Measurements from ENCODE around the gene TMPRSS11E. TPM values are rescaled to one million over a fixed set of nuclear protein-coding genes. Genes with fewer than 3 reads are reported as not detected.

The TMPRSS11E gene, protein sequence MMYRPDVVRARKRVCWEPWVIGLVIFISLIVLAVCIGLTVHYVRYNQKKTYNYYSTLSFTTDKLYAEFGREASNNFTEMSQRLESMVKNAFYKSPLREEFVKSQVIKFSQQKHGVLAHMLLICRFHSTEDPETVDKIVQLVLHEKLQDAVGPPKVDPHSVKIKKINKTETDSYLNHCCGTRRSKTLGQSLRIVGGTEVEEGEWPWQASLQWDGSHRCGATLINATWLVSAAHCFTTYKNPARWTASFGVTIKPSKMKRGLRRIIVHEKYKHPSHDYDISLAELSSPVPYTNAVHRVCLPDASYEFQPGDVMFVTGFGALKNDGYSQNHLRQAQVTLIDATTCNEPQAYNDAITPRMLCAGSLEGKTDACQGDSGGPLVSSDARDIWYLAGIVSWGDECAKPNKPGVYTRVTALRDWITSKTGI
- total RNA-seq (2021): 1.9 to 3.5 TPM (median 2.9 TPM) in 3 replicates
- Bru-seq, nascent RNA: percentile 44 among the genes with signal in this experiment
- long read RNA-seq, experiment 1, transcript TMPRSS11E-201 (10 exons, 2,136 nt): major isoform, 6 of 7 reads
- long read RNA-seq, experiment 1, partial matches to known transcripts: 0 of 7 reads
- long read RNA-seq, experiment 1, other reads (novel, unspliced or antisense): 1 of 7 reads
- long read RNA-seq, experiment 2, partial matches to known transcripts: 0 of 3 reads
- long read RNA-seq, experiment 2, other reads (novel, unspliced or antisense): 0 of 3 reads
- long read RNA-seq, experiment 3, partial matches to known transcripts: 0 of 1 reads
- long read RNA-seq, experiment 3, other reads (novel, unspliced or antisense): 0 of 1 reads

DNA sequence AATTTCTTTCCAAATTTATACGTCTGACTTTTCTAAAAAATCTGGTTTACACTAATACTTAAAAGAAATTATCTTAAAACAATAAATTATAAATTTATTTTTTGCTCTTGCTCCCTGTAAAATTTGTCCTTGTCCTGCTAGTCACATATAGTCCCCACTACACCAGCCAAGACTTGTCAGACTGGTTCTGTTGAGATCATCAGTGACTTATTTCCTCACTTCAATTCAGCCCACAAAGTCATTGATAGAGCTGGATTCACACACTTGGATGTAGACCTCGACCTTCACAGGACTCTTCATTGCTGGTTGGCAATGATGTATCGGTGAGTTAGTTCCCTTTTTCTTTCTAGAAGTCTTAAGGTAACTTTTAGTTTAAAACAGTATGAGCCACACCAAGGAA lies at the start of gene TMPRSS11E:
Gene TMPRSS11E, plus strand, starts transcription at position 263 of the 400 bp plus-strand sequence. Its CDS starts 50 bp downstream, at position 313.
- ChIA-PET CTCF (no interaction called here), POLR2A (no interaction called here)
- Mint-ChIP-seq H3K36me3 (peaks cover 6% of the 10 kb centered on the region), H3K4me3 (no peak within 1 kb of the TSS), H3K27me3 (ENCODE audit: low read depth) (no peaks in the 10 kb centered on the region), H3K9me3 (peaks cover 7% of the 10 kb centered on the region; the same call in 1 of the 2 replicates), H3K27ac (peak within 1 kb of the TSS; percentile 91), H3K4me1 (peaks cover 61% of the 10 kb centered on the region)
- ATAC-seq (peak; percentile 11; the same call in 1 of the 2 replicates), DNase-seq (ENCODE audit: low spot score) (no peak)
- TF ChIP-seq, protein P1, sequence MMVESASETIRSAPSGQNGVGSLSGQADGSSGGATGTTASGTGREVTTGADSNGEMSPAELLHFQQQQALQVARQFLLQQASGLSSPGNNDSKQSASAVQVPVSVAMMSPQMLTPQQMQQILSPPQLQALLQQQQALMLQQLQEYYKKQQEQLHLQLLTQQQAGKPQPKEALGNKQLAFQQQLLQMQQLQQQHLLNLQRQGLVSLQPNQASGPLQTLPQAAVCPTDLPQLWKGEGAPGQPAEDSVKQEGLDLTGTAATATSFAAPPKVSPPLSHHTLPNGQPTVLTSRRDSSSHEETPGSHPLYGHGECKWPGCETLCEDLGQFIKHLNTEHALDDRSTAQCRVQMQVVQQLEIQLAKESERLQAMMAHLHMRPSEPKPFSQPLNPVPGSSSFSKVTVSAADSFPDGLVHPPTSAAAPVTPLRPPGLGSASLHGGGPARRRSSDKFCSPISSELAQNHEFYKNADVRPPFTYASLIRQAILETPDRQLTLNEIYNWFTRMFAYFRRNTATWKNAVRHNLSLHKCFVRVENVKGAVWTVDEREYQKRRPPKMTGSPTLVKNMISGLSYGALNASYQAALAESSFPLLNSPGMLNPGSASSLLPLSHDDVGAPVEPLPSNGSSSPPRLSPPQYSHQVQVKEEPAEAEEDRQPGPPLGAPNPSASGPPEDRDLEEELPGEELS (CRISPR knock-in tag; IDR thresholded peaks at IDR 0.05): no peak
- TF ChIP-seq IRF2 (CRISPR knock-in tag; IDR thresholded peaks at IDR 0.05; ENCODE audit: borderline replicate concordance, low read depth) (no peak), ZNF281 (CRISPR knock-in tag; IDR thresholded peaks at IDR 0.05) (no peak), NFYB (CRISPR knock-in tag; conservative IDR thresholded peaks at IDR 0.05; ENCODE audit: low read depth) (no peak), FOXJ3 (CRISPR knock-in tag; IDR thresholded peaks at IDR 0.05; ENCODE audit: borderline replicate concordance) (no peak), ZNF263 (CRISPR knock-in tag; IDR thresholded peaks at IDR 0.05; ENCODE audit: low read depth) (no peak)
- TF ChIP-seq, protein P2, sequence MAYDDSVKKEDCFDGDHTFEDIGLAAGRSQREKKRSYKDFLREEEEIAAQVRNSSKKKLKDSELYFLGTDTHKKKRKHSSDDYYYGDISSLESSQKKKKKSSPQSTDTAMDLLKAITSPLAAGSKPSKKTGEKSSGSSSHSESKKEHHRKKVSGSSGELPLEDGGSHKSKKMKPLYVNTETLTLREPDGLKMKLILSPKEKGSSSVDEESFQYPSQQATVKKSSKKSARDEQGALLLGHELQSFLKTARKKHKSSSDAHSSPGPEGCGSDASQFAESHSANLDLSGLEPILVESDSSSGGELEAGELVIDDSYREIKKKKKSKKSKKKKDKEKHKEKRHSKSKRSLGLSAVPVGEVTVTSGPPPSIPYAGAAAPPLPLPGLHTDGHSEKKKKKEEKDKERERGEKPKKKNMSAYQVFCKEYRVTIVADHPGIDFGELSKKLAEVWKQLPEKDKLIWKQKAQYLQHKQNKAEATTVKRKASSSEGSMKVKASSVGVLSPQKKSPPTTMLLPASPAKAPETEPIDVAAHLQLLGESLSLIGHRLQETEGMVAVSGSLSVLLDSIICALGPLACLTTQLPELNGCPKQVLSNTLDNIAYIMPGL (CRISPR knock-in tag; IDR thresholded peaks at IDR 0.05): no peak
- TF ChIP-seq, protein P3, sequence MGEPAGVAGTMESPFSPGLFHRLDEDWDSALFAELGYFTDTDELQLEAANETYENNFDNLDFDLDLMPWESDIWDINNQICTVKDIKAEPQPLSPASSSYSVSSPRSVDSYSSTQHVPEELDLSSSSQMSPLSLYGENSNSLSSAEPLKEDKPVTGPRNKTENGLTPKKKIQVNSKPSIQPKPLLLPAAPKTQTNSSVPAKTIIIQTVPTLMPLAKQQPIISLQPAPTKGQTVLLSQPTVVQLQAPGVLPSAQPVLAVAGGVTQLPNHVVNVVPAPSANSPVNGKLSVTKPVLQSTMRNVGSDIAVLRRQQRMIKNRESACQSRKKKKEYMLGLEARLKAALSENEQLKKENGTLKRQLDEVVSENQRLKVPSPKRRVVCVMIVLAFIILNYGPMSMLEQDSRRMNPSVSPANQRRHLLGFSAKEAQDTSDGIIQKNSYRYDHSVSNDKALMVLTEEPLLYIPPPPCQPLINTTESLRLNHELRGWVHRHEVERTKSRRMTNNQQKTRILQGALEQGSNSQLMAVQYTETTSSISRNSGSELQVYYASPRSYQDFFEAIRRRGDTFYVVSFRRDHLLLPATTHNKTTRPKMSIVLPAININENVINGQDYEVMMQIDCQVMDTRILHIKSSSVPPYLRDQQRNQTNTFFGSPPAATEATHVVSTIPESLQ (CRISPR knock-in tag; IDR thresholded peaks at IDR 0.05): no peak

- Mint-ChIP-seq H3K27ac (no peak overlapping the region; the same call in 1 of the 2 replicates), H3K4me3 (no peak overlapping the region), H3K27me3 (ENCODE audit: low read depth) (no peaks in the 10 kb centered on the region), H3K4me1 (peaks cover 49% of the 10 kb centered on the region), H3K9me3 (peaks cover 6% of the 10 kb centered on the region; the same call in 1 of the 2 replicates), H3K36me3 (no peaks in the 10 kb centered on the region; the same call in 1 of the 2 replicates)
- ATAC-seq (no peak), DNase-seq (ENCODE audit: low spot score) (no peak)
- ChIA-PET POLR2A (no interaction called here), CTCF (no interaction called here)
- TF ChIP-seq NR1H2 (CRISPR knock-in tag; IDR thresholded peaks at IDR 0.05) (no peak), ZNF512 (CRISPR knock-in tag; IDR thresholded peaks at IDR 0.05; ENCODE audit: borderline replicate concordance) (0 out of 2 replicates have a peak, but pooled peaks have one; percentile 18)
Observed at GRCh38 chr4:68399306-68399705, 48.0 kb upstream of the TMPRSS11E start.
